Stimulated activated CD8-positive, alpha-beta memory T cell treated with anti-CD3 and anti-CD28 coated beads, Interleukin-15, amount 100 ng/mL, for 24 hours (primary cell): ENCODE data around the gene ASTN2.

Source experiments
- DNase-seq: peaks from one replicate; pipeline ENCODE4 v3.0.0-alpha.2; 2020; ENCODE audit warnings: low read depth

Gene ASTN2

GRCh38 chr9:116741086-116741740, 673.6 kb downstream of the ASTN2 start:
- no peak for DNase-seq

GRCh38 chr9:116737152-116737546, 677.7 kb downstream of the ASTN2 start:
- peak; percentile 30 for DNase-seq

GRCh38 chr9:116736399-116737151, 678.3 kb downstream of the ASTN2 start:
- no peak for DNase-seq

- DNase-seq: no peak
These were observed 681.7 kb downstream of the ASTN2 start for GRCh38 chr9:116733010-116733641.

- DNase-seq: no peak
These were observed 688.3 kb downstream of the ASTN2 start for GRCh38 chr9:116726602-116727001.

GRCh38 chr9:116724123-116724522, 690.7 kb downstream of the ASTN2 start:
- DNase-seq: no peak

DNA sequence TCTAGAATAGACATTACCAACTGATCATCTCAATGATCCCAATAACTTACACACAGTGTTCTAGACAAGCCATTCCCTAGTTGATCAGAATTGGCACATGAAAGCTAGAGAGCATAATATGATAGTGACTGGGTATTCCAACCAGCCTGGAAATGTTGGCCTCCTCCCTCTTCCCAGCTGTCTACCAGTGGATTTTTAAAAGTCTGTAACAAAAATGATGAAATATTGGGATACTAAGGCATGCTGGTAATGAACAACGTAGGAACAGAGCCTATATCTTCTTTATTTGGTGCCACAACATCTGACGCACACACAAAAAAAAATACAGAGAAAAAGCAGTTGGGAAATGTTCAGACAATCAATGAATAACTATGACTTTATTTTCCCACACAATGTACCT, 692.9 kb downstream of the ASTN2 start:
- no peak for DNase-seq

DNA sequence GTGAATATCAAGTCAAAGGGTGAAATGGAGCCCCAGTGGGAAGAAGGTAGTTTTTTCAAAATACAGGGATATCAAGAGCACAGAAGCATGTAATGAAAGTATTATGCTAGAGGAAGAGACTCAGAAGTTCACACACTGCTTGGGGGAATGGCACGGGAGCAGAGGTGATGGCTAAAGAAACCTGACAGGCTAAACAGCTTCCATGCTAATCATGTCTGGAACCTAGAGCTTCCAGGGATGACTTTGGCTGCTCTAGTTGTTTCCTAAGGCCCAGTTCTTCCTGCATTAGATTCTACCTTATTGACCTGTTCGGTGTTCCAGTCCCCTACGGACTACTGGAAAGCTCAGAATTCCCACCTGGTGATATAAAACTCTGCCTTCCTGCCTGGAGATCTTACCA, 693.4 kb downstream of the ASTN2 start:
- DNase-seq: no peak

DNA sequence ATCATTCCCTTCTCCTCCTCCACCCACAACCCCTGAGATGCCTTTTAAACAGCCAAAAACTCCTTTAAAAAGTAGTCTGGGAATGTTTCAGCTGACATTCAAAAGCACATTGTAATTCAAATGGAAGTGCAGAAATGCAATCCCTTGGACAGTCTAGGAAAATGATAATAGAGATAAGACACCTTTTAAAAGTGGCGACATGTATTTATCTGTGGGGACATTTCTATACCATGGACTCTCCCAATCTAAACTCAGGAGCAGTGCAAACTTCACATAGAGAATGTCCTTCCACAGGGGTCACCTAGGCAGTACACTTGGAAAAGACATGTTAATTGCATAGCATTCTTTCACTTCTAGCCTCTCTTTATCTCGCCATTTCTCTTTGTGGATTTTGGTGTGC, 694.7 kb downstream of the ASTN2 start:
- no peak for DNase-seq

DNA sequence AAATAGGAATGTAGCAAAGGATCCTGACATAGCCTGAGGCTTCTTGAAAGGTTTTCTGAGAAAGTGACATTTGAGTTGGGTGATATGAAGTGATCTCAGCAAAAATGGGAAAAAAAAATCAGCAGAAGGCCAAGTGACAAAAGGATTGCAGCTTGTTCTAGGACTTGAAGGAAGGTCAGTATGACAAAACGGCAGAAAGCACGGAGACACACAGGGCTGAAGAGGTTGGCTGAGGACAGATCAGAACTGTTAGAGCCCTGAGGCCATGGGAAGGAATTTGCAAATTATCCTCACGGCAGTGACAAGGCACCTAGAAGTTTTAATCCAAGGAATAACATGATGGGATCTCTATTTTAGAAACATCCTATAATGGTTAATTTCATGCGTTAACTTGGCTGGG, 696.7 kb downstream of the ASTN2 start:
- no peak for DNase-seq

DNA sequence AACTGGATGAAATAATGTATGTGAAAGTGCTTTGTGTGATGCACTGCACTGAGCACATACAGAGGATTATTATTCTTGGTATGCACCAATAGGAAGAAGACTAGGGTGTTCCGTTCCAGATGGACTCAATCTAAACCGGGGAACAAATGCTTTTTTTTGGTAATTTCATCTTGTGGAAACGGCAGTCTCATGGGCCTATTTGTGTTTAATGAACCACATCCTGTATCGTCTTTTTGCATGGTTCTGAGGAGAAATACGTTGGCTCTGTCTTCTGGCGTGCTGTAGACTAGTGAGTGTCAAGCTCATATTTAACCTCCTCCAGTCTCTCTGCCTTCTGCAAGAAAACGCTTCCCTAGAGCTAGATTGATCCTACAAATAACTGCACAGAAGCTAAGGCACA, 697.7 kb downstream of the ASTN2 start:
- DNase-seq: no peak

DNA sequence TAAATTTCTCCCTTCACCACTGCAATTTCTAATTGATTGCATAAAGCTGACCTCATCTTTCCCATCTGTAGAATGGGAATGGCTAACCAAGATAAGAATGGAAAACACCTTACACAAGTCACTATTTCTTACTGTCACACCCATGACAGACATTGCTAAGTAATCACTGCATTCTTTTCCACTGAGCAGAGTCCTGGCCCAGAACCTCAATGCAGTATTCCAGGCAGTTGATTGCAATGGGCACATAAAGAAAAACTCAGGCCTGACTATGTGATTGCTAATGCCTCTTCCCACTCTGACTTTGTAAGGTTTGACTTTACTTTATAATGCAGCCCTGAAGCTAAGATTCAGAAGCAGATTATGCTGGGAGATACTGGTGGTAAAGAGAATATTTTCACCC, 698.4 kb downstream of the ASTN2 start:
- DNase-seq: no peak

- no peak for DNase-seq
These were observed 699.1 kb downstream of the ASTN2 start for GRCh38 chr9:116715751-116716150.

GRCh38 chr9:116713271-116713670, 701.6 kb downstream of the ASTN2 start:
- no peak for DNase-seq

DNA sequence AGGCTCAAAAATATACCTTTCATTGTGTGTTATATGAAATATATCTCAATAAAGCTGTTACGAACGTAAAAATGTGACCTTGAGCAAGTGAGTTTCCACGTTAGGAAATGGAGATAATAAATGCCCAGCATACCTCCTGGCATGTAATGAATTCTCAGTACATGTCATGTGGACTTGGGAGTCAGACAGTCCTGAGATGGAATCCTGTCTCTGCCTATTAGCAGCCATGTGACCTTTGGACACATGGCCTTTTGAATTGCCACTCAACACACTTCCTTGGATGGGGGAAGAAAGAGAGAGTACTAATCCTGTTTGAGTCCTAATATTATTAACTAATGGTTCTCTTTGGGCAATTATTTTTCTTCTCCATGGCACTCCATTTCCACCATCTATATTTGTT, 702.1 kb downstream of the ASTN2 start:
- no peak for DNase-seq

DNA sequence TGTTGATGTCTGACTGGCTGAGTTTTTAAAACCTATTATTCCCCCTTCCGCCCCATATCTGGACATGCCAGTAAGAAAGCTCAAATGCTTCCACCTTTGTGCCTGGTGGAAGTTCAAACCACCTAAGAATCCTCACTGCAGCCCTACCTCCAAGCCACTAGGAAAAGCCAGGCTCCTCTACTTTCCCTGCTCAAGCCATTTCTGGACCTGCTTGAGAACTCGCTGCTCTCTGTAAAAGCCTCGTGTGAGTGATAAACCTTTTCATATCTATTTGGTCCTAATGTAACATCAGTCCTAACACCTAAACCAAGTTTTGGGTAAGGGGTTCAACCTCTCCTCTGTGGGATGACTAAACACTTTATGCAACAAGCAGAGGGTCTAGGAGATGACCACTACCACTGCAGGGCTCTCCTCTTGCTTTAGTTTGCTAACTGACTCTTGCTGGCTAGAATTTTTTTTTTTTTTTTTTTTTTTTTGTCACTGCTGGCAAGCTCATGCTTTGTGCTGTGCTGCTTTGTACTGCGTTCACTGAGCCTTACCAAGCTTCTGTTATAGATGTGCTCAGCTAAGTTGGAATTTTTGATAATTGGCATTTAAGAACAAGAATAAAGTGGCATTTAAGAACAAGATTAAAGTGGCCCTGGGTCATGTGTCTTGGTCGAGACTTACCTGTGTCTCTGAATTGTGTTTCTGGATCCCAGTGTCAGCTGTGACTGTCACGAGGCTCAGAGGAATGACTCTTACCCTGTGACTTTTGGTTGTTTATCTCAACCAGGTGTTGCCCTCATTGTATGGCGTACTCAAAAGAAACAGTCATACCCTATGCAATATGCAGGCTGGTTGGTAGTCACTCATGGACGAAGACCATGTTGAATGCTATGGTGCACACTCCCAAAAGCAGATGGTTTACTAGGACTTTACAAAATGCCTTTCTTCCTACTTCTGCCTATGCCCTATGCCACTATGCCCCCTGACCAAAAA, 708.3 kb downstream of the ASTN2 start:
- no peak for DNase-seq

GRCh38 chr9:116705531-116705930, 709.3 kb downstream of the ASTN2 start:
- DNase-seq: no peak

GRCh38 chr9:116704470-116704869, 710.4 kb downstream of the ASTN2 start:
- DNase-seq: no peak

GRCh38 chr9:116703634-116704033, 711.2 kb downstream of the ASTN2 start:
- DNase-seq: no peak

GRCh38 chr9:116701940-116702642, 712.8 kb downstream of the ASTN2 start:
- no peak for DNase-seq
